HepG2 (cell line): Measurements from ENCODE around the gene CNGA3.

Experiments used
- BRCA1 ChIP-seq: sonication (generic); formaldehyde crosslinking; IDR thresholded peaks from 2 replicates; pipeline ENCODE4 v1.4.0; 2020; ENCODE audit warnings: missing genetic modification reagents
- CTCF ChIP-seq: sonication (generic); formaldehyde crosslinking; IDR thresholded peaks from 2 replicates; pipeline ENCODE4 v1.5.0; 2020; ENCODE audit warnings: mild to moderate bottlenecking, missing genetic modification reagents, moderate library complexity
- GATAD2A ChIP-seq: IDR thresholded peaks from 2 replicates; pipeline ENCODE4 v1.6.1; 2016
- HNF4G ChIP-seq, 2 experiments: sonication (generic) in 1 of 2; formaldehyde crosslinking in 1 of 2; IDR thresholded peaks; 2 replicates each; pipeline versions ENCODE4 v1.4.0 to v1.6.1; 2011 to 2020; ENCODE audit warnings: borderline replicate concordance in 2 of 2, low read depth in 2 of 2, mild to moderate bottlenecking in 2 of 2, low read length in 1 of 2, missing genetic modification reagents in 1 of 2, moderate library complexity in 1 of 2
- HOXA3 ChIP-seq: sonication (generic); formaldehyde crosslinking; IDR thresholded peaks from 2 replicates; pipeline ENCODE4 v1.5.0; 2020; ENCODE audit warnings: missing genetic modification reagents
- HOXA7 ChIP-seq: sonication (generic); formaldehyde crosslinking; IDR thresholded peaks from 2 replicates; pipeline ENCODE4 v1.8.1; 2022; ENCODE audit warnings: mild to moderate bottlenecking, missing genetic modification reagents, moderate library complexity
- JUND ChIP-seq: sonication (generic); formaldehyde crosslinking; IDR thresholded peaks from 2 replicates; pipeline ENCODE4 v1.8.0; 2022; ENCODE audit warnings: mild to moderate bottlenecking, missing genetic modification reagents
- MBNL3 ChIP-seq: fragments of 250-450 bp; sonication (Bioruptor Pico); conservative IDR thresholded peaks from 2 replicates; pipeline ENCODE4 v1.8.0; 2022; ENCODE audit warnings: mild to moderate bottlenecking, inconsistent platforms
- PATZ1 ChIP-seq: sonication (generic); formaldehyde crosslinking; IDR thresholded peaks from 2 replicates; pipeline ENCODE4 v1.4.0; 2020; ENCODE audit warnings: missing genetic modification reagents
- SP2 ChIP-seq: sonication (generic); formaldehyde crosslinking; IDR thresholded peaks from 2 replicates; pipeline ENCODE4 v1.5.1; 2020; ENCODE audit warnings: mild to moderate bottlenecking, missing genetic modification reagents
- ZFP91 ChIP-seq: sonication (generic); formaldehyde crosslinking; IDR thresholded peaks from 2 replicates; pipeline ENCODE4 v1.9.0; 2022; ENCODE audit warnings: missing genetic modification reagents, mild to moderate bottlenecking, borderline replicate concordance
- ZNF296 ChIP-seq: sonication (generic); formaldehyde crosslinking; conservative IDR thresholded peaks from 2 replicates; pipeline ENCODE4 v1.5.0; 2020; ENCODE audit warnings: mild to moderate bottlenecking, missing genetic modification reagents
- ZNF430 ChIP-seq: sonication (generic); formaldehyde crosslinking; IDR thresholded peaks from 2 replicates; pipeline ENCODE4 v1.9.0; 2021; ENCODE audit warnings: mild to moderate bottlenecking, missing genetic modification reagents
- ZNF503 ChIP-seq: sonication (generic); formaldehyde crosslinking; IDR thresholded peaks from 2 replicates; pipeline ENCODE4 v1.4.0; 2020; ENCODE audit warnings: missing genetic modification reagents

- TF ChIP-seq ZFP91 (CRISPR knock-in tag): no peak
- no peak for TF ChIP-seq ZNF296 (CRISPR knock-in tag)
- TF ChIP-seq HNF4G (IDR thresholded peaks at IDR 0.05; ENCODE audit: borderline replicate concordance, low read depth, low read length): no peak
- no peak for TF ChIP-seq HNF4G (CRISPR knock-in tag; IDR thresholded peaks at IDR 0.05; ENCODE audit: borderline replicate concordance, low read depth)
- TF ChIP-seq PATZ1 (CRISPR knock-in tag): no peak
- TF ChIP-seq ZNF503 (CRISPR knock-in tag): no peak
- no peak for TF ChIP-seq CTCF (CRISPR knock-in tag)
- no peak for TF ChIP-seq SP2 (CRISPR knock-in tag)
- TF ChIP-seq MBNL3: no peak
- no peak for TF ChIP-seq HOXA3 (CRISPR knock-in tag)
- TF ChIP-seq BRCA1 (CRISPR knock-in tag): no peak
- no peak for TF ChIP-seq GATAD2A (CRISPR knock-in tag)
- TF ChIP-seq HOXA7 (CRISPR knock-in tag): no peak
- no peak for TF ChIP-seq JUND
- TF ChIP-seq ZNF430: no peak
Measured at GRCh38 chr2:98383166-98383565, 36.9 kb downstream of the CNGA3 start.
